Astrocyte of the spinal cord (primary cell): ENCODE measurements around the gene TSSK6.

Experiments used
- DNase-seq: peaks from one replicate; pipeline ENCODE4 v3.0.0; 2011; ENCODE audit warnings: low read depth, low spot score
- H3K4me3 ChIP-seq: 2 replicates; pipeline ENCODE4 v1.5.1; 2011; ENCODE audit warnings: low read depth, mild to moderate bottlenecking, low read length, moderate library complexity
- in situ Hi-C: cut with HindIII; loops from 2 replicates; pipeline ENCODE4 v1.10.0; 2017; ENCODE audit warnings: low sequenced_read_pairs
- TF ChIP-seq, protein P1 (sequence below): IDR thresholded peaks from 2 replicates; pipeline ENCODE4 v1.5.1; 2012; ENCODE audit warnings: low read depth, mild to moderate bottlenecking, low read length, inconsistent platforms

The TSSK6 gene

DNA sequence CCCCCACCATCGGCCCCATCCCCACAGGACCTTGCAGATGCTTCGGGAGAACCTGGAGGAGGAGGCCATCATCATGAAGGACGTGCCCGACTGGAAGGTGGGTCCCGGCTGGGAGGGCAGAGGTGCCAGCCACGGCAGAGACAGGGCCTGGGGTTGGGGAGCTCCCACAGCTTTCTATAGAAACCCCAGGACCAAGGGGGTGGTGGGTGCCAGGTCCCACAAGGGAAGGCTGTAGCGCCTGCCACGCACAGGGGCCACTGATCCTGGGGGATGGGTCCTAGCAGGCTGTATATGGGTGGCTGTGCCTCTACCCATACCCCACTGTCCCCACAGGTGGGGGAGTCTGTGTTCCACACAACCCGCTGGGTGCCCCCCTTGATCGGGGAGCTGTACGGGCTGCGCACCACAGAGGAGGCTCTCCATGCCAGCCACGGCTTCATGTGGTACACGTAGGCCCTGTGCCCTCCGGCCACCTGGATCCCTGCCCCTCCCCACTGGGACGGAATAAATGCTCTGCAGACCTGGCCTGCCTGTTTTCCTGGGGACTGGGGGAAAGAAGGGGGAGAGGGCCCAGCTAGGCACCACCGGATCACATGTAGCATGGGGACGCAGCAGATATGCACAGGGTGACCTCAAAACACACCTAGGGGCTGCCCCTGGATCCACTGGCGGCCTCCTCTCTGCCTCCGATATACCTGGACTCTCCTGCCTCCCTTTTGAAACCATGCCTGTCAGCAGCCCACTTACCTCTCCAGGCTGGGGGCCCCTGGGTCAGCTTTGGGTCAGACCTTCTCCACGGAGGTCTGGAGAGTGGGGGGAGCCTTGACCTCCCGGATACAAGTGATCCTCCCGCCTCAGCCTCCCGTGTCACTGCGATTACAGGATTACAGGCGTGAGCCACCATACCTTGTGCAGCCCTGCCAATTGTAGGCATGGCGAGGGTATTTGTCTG is 12.6 kb upstream of the TSSK6 start:
- TF ChIP-seq, protein P1, sequence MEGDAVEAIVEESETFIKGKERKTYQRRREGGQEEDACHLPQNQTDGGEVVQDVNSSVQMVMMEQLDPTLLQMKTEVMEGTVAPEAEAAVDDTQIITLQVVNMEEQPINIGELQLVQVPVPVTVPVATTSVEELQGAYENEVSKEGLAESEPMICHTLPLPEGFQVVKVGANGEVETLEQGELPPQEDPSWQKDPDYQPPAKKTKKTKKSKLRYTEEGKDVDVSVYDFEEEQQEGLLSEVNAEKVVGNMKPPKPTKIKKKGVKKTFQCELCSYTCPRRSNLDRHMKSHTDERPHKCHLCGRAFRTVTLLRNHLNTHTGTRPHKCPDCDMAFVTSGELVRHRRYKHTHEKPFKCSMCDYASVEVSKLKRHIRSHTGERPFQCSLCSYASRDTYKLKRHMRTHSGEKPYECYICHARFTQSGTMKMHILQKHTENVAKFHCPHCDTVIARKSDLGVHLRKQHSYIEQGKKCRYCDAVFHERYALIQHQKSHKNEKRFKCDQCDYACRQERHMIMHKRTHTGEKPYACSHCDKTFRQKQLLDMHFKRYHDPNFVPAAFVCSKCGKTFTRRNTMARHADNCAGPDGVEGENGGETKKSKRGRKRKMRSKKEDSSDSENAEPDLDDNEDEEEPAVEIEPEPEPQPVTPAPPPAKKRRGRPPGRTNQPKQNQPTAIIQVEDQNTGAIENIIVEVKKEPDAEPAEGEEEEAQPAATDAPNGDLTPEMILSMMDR, result no peak
- no peak overlapping the region for H3K4me3 ChIP-seq
- in situ Hi-C loops, result no loop called here
- DNase-seq, result no peak

DNA sequence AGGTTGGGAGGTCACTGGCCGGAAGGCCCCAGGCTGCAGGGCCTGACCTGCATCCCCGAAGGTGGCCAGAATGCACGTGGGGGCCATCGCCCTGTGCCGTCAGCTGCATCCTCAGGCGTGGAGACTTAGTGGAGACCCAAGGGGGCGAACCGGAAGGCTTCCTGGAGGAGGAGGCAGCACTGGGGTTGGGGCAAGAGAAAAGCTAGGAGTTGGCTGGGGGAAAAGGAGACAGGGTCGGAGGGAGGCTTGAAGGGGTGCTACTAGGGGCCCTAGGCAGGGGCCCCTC is 12.0 kb upstream of the TSSK6 start:
- in situ Hi-C loops, result no loop called here
- no peak overlapping the region for H3K4me3 ChIP-seq
- TF ChIP-seq, protein P1, result no peak
- no peak for DNase-seq

DNA sequence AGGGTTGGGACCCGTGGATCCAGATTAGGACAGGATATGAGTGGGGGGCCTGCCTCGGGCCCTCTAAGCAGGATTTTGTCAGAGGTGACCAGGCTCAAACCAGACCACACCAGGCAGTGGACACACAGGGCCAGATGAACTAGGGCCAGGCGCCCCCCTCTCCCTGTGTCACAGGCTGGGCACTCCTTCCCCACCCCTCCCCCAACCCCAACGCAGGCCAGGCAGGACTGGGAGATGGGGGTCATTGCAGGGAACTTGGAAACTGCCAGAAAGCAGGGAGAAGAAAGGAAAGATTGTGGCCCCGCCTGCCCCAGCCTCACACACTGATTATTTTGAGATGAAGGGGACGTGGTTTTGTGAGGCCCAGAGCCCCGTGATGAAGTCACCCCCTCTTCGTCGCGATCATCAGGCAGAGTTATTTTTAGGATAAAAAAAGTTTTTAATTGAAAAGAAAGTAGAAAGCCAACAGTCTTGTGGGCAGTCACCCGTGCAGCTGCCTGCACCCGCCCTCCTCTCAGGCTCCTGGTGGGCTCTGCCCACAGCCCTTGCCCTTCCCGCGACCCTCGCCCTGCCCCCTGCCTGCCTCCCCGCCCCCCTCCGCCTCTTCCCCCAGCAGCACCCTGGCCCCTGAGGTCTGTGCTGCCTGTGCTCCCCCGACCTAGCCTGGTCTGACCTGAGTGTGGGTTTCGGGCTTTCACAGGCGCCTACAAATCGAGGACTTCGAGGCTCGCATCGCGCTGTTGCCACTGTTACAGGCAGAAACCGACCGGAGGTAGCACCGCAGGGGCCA is 11.4 kb upstream of the TSSK6 start:
- TF ChIP-seq, protein P1, result no peak
- in situ Hi-C loops, result no loop called here
- no peak overlapping the region for H3K4me3 ChIP-seq
- no peak for DNase-seq

DNA sequence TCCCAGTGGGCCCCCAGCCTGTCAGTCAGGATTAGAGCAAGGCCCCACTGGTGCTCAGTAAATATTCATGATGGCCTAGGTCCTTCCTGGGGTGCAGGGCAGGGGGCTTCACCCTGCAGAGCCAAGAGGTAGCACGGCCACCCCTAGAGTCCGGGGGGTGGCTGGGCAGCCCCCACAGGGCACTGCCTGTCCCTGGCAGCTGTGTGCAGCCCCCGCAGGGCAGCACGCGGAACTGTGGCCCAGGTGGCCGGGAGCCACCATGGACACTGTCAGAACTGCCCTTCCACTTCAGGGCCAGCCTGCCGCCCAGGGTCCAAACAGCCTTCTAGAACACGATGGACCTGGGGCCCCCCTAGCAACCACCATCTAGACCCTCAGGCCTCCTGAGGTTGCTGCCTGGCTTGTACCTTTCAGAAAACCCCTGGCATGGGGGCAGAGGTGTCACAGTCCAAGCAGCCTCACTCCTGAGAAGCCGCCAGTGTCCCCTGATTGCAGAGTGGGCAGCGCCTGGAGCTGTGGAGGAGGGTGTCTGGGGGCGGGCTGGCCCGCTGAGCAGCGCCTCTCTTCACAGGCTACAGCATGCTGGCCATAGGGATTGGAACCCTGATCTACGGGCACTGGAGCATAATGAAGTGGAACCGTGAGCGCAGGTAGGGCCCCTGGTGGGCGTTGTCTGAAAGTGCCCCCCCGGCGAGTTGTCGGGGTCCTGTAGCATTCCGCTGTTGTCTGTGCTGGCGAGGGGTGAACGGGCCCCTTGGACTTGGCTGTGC is 10.4 kb upstream of the TSSK6 start:
- no peak for DNase-seq
- TF ChIP-seq, protein P1, result no peak
- no peak overlapping the region for H3K4me3 ChIP-seq
- in situ Hi-C loops, result no loop called here

DNA sequence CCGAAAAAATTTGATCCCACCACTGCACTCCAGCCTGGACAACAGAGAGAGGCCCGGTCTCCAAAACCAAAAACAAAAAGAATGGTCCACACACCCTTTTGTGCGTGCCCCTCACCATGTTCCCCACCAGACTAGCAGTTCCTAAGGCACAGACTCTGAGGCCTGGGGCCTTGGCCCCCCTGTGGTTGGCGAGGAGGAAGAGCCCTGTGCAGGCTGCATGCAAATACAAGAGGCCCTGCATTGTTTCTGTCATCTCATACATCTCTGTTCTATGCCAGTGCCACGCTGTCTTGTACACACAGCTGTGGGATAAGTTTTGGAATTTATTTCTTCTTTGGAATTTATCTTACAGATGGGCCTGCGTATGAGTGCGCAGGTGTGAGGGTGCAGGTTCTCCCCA is 8.7 kb upstream of the TSSK6 start:
- no peak for DNase-seq
- H3K4me3 ChIP-seq, result no peak overlapping the region
- TF ChIP-seq, protein P1, result no peak
- in situ Hi-C loops, result no loop called here

DNA sequence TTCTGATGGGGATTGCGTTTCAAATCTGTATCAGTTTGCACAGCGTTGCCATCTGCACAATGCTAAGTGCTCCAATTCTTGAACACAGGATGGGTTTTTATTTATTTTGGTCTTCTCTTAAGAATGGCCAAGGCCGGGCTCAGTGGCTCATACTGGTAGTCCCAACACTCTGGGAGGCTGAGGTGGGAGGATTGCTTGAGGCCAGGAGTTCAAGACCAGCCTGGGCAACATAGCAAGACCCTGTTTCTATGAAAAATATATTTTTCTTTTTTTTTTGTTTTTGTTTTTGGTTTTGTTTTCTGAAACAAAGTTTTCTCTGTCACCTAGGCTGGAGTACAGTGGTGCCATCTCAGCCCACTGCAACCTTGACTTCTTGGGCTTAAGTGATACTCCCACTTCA is 7.8 kb upstream of the TSSK6 start:
- DNase-seq, result no peak
- TF ChIP-seq, protein P1, result no peak
- in situ Hi-C loops, result no loop called here
- no peak overlapping the region for H3K4me3 ChIP-seq
